ENCODE results near the gene LYRM9. TPM values are rescaled to one million over a fixed set of nuclear protein-coding genes. Genes with fewer than 3 reads are reported as not detected.
A peak's percentile ranks its signal among the peaks of the same experiment; 100 is the strongest.

The LYRM9 gene
- total RNA-seq, 2 donors from 2014 or later, result 2.7 to 2.9 TPM

DNA sequence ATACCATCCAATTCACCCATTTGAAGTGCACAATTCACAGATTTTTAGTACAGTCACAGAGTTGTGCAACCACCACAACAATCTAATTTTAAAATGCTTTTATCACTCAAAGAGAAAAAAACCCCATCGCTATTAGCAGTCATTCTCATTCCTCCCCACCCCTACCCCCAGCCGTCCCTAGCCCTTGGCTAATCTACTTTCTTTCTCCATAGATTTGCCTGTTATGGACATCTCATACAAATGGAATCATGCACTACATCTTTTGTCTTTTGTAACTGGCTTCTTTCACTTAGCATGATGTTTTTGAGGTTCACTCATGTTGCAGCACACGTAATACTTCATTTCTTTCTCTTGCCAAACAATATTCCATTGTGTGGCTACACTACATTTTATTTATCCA is 20.4 kb downstream of the LYRM9 start:
- H3K27me3 ChIP-seq, result no peaks in the 10 kb centered on the region
- no peaks in the 10 kb centered on the region for H3K4me1 ChIP-seq
- no peaks in the 10 kb centered on the region for H3K9me3 ChIP-seq
- no peak overlapping the region for H3K4me3 ChIP-seq
- TF ChIP-seq, protein P1, sequence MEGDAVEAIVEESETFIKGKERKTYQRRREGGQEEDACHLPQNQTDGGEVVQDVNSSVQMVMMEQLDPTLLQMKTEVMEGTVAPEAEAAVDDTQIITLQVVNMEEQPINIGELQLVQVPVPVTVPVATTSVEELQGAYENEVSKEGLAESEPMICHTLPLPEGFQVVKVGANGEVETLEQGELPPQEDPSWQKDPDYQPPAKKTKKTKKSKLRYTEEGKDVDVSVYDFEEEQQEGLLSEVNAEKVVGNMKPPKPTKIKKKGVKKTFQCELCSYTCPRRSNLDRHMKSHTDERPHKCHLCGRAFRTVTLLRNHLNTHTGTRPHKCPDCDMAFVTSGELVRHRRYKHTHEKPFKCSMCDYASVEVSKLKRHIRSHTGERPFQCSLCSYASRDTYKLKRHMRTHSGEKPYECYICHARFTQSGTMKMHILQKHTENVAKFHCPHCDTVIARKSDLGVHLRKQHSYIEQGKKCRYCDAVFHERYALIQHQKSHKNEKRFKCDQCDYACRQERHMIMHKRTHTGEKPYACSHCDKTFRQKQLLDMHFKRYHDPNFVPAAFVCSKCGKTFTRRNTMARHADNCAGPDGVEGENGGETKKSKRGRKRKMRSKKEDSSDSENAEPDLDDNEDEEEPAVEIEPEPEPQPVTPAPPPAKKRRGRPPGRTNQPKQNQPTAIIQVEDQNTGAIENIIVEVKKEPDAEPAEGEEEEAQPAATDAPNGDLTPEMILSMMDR (IDR thresholded peaks at IDR 0.05), result no peak
- no peak for DNase-seq
- H3K27ac ChIP-seq, result no peak overlapping the region
- intact Hi-C loops (cut with DNase I), result no loop called here
- H3K9ac ChIP-seq (ENCODE audit: low read depth in 2 of 2, low read length in 2 of 2), result no peak overlapping the region
- no peaks in the 10 kb centered on the region for H3K36me3 ChIP-seq

DNA sequence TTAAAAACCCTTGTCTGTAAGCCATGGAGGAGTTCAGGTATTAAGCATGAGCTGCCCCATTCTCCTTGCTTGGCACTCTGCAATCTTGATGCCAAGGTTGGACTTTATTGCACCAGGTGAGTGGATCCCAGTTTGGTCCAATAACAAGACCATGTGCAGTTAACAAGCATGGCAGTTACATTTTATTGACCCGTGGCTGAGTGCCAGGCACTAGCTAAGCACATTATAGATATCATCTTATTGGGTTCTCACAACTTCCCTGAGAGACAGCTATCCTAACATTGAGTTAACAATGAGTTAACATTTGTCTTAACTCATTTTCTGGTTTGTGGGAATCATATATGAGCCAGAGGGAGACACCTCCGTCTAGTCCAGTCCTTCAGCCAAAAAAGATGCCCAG is 21.8 kb downstream of the LYRM9 start:
- DNase-seq, result peak; percentile 91
- Histone ChIP-seq H3K9me3 (no peaks in the 10 kb centered on the region), H3K9ac (ENCODE audit: low read depth in 2 of 2, low read length in 2 of 2) (no peak overlapping the region), H3K36me3 (no peaks in the 10 kb centered on the region), H3K27ac (no peak overlapping the region), H3K27me3 (no peaks in the 10 kb centered on the region), H3K4me3 (no peak overlapping the region), H3K4me1 (no peaks in the 10 kb centered on the region)
- TF ChIP-seq, protein P1 (IDR thresholded peaks at IDR 0.05), result no peak
- intact Hi-C loops (cut with DNase I), result no loop called here

DNA sequence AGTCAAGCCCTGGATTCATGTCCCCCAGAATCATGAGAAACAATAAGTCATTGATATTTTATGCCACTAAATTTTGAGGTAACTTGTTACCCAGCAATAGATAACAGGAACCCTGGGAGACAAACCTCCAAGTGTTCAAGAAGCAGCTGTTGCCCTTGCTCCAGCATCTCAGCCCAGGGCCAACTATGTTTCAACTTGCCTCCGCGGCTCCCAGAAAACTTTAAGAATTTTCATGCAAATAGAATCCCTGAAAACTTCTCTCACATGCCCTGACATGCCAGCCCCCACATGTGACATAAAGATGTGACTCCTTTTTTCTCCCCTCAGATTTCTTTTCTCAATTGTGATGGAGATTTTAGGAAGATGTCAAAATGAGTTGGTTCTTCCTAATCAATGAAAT is 22.8 kb downstream of the LYRM9 start:
- intact Hi-C loops (cut with DNase I), result no loop called here

DNA sequence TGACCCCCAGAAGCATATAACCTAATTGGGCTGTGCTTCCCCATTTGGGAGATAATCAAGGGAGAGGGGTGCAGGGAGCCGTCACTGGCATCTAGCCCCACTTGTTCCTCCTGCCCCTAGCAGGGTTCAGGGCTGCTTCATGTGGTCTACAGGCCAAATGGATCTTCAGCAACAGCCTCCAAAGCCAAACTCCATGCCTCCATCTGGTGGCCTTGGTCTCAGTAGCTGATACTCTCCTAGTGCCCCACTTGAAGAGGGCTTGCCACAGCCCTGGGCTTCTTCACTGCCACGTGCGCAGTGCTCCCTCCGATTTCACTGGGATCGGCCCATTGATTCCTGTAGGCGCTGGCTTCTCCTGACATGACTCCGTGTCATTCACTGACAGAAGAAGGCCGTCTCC is 24.6 kb downstream of the LYRM9 start:
- intact Hi-C loops (cut with DNase I), result no loop called here

More for the DNA sequence above, 22.8 kb downstream of the LYRM9 start:
- TF ChIP-seq, protein P1 (IDR thresholded peaks at IDR 0.05), result no peak
- no peaks in the 10 kb centered on the region for H3K4me1 ChIP-seq
- H3K27me3 ChIP-seq, result no peaks in the 10 kb centered on the region
- H3K27ac ChIP-seq, result no peak overlapping the region
- no peak overlapping the region for H3K4me3 ChIP-seq
- no peaks in the 10 kb centered on the region for H3K9me3 ChIP-seq
- DNase-seq, result no peak
- H3K36me3 ChIP-seq, result no peaks in the 10 kb centered on the region
- H3K9ac ChIP-seq (ENCODE audit: low read depth in 2 of 2, low read length in 2 of 2), result no peak overlapping the region

DNA sequence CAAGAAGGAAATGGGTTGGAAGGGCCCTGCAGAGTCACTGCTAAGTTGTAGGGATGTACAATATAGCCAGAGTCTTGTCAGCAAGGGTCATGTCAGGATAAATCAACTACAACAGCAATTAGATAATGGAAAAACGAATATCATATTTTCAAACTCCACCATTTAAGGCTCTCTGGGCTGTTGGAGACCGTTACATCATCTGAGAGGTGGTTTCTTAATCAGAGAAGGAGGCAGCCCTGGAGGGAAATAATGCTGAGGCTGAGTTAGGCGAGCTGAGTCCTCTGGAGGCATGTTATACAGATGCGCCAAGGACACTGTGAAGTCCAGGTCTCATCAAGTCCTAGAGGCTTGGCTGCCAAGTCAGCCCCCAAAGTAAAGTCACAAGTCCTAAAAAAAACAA is 30.3 kb downstream of the LYRM9 start:
- intact Hi-C loops (cut with DNase I), result no loop called here
- H3K4me3 ChIP-seq, result no peak overlapping the region
- H3K4me1 ChIP-seq, result no peaks in the 10 kb centered on the region
- H3K27me3 ChIP-seq, result no peaks in the 10 kb centered on the region
- no peak overlapping the region for H3K9ac ChIP-seq (ENCODE audit: low read depth in 2 of 2, low read length in 2 of 2)
- TF ChIP-seq, protein P1 (IDR thresholded peaks at IDR 0.05), result no peak
- no peaks in the 10 kb centered on the region for H3K9me3 ChIP-seq
- no peaks in the 10 kb centered on the region for H3K36me3 ChIP-seq
- DNase-seq, result no peak
- H3K27ac ChIP-seq, result no peak overlapping the region

More for the DNA sequence above, 24.6 kb downstream of the LYRM9 start:
- Histone ChIP-seq H3K4me1 (no peaks in the 10 kb centered on the region), H3K9me3 (no peaks in the 10 kb centered on the region), H3K4me3 (no peak overlapping the region), H3K36me3 (no peaks in the 10 kb centered on the region), H3K27ac (no peak overlapping the region), H3K9ac (ENCODE audit: low read depth in 2 of 2, low read length in 2 of 2) (no peak overlapping the region), H3K27me3 (no peaks in the 10 kb centered on the region)
- TF ChIP-seq, protein P1 (IDR thresholded peaks at IDR 0.05), result no peak
- DNase-seq, result no peak

DNA sequence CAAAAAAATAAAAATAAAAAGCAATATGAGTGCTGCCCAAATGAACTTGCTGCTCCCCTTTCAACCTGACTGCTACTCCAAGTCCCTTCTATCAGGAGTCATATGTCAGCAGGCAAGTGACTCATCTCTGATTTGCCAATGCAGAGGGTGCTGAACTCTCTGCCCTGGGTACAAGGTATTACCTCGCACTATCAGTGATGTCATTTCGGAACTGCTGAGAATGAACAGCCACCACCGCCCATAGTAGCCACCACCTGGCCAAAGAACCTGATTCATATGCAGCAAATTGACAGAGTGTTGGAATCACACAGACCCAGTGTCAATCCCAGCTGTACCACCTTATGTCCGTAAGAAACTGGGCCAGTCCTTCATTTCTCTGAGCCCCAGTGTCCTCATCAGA is 31.2 kb downstream of the LYRM9 start:
- TF ChIP-seq, protein P1 (IDR thresholded peaks at IDR 0.05), result no peak
- H3K27me3 ChIP-seq, result no peaks in the 10 kb centered on the region
- no peak overlapping the region for H3K9ac ChIP-seq (ENCODE audit: low read depth in 2 of 2, low read length in 2 of 2)
- H3K9me3 ChIP-seq, result no peaks in the 10 kb centered on the region
- H3K4me1 ChIP-seq, result no peaks in the 10 kb centered on the region
- H3K27ac ChIP-seq, result no peak overlapping the region
- no peak overlapping the region for H3K4me3 ChIP-seq
- DNase-seq, result peak; percentile 67
- H3K36me3 ChIP-seq, result no peaks in the 10 kb centered on the region
- intact Hi-C loops (cut with DNase I), result no loop called here

All from colonic mucosa (tissue), 4 donors.